ENCODE results near the gene S100A10.

Gene S100A10

GRCh38 chr1:151970626-151971025, 23.0 kb downstream of the S100A10 start:
- H3K4me1 ChIP-seq (ENCODE audit: insufficient read depth, low read length) = peaks cover 9% of the 10 kb centered on the region; the same call in 1 of the 2 replicates
- H3K27ac ChIP-seq (ENCODE audit: low read length) = no peak overlapping the region
- no peaks in the 10 kb centered on the region for H3K36me3 ChIP-seq (ENCODE audit: insufficient read depth, low read depth, low read length)
- H3K9me3 ChIP-seq (ENCODE audit: insufficient read depth, low read depth, low read length) = no peaks in the 10 kb centered on the region
- H3K9ac ChIP-seq (ENCODE audit: low read depth, low read length) = no peak overlapping the region
- H3K4me3 ChIP-seq (ENCODE audit: low read length) = no peak overlapping the region
- no peaks in the 10 kb centered on the region for H3K27me3 ChIP-seq (ENCODE audit: insufficient read depth, low read length)

- no peaks in the 10 kb centered on the region for H3K27me3 ChIP-seq (ENCODE audit: insufficient read depth, low read length)
- peaks cover 9% of the 10 kb centered on the region; the same call in 1 of the 2 replicates for H3K4me1 ChIP-seq (ENCODE audit: insufficient read depth, low read length)
- no peak overlapping the region for H3K9ac ChIP-seq (ENCODE audit: low read depth, low read length)
- no peak overlapping the region for H3K27ac ChIP-seq (ENCODE audit: low read length)
- no peaks in the 10 kb centered on the region for H3K9me3 ChIP-seq (ENCODE audit: insufficient read depth, low read depth, low read length)
- H3K4me3 ChIP-seq (ENCODE audit: low read length) = no peak overlapping the region
- no peaks in the 10 kb centered on the region for H3K36me3 ChIP-seq (ENCODE audit: insufficient read depth, low read depth, low read length)
Measured at GRCh38 chr1:151970128-151970527, 23.5 kb downstream of the S100A10 start.

- Histone ChIP-seq H3K9ac (ENCODE audit: low read depth, low read length) (no peak overlapping the region), H3K27ac (ENCODE audit: low read length) (no peak overlapping the region), H3K4me1 (ENCODE audit: insufficient read depth, low read length) (peaks cover 9% of the 10 kb centered on the region; the same call in 1 of the 2 replicates), H3K9me3 (ENCODE audit: insufficient read depth, low read depth, low read length) (no peaks in the 10 kb centered on the region), H3K36me3 (ENCODE audit: insufficient read depth, low read depth, low read length) (no peaks in the 10 kb centered on the region), H3K4me3 (ENCODE audit: low read length) (0 out of 2 replicates have a peak overlapping the region, but pooled peaks have one; percentile 9), H3K27me3 (ENCODE audit: insufficient read depth, low read length) (no peaks in the 10 kb centered on the region)
Measured at GRCh38 chr1:151968791-151969399, 24.8 kb downstream of the S100A10 start.

GRCh38 chr1:151968058-151968457, 25.6 kb downstream of the S100A10 start:
- no peak overlapping the region for H3K9ac ChIP-seq (ENCODE audit: low read depth, low read length)
- no peaks in the 10 kb centered on the region for H3K27me3 ChIP-seq (ENCODE audit: insufficient read depth, low read length)
- no peak overlapping the region for H3K27ac ChIP-seq (ENCODE audit: low read length)
- H3K4me3 ChIP-seq (ENCODE audit: low read length) = 0 out of 2 replicates have a peak overlapping the region, but pooled peaks have one; percentile 9
- H3K9me3 ChIP-seq (ENCODE audit: insufficient read depth, low read depth, low read length) = no peaks in the 10 kb centered on the region
- H3K36me3 ChIP-seq (ENCODE audit: insufficient read depth, low read depth, low read length) = no peaks in the 10 kb centered on the region
- peaks cover 7% of the 10 kb centered on the region; the same call in 1 of the 2 replicates for H3K4me1 ChIP-seq (ENCODE audit: insufficient read depth, low read length)

GRCh38 chr1:151967091-151967490, 26.6 kb downstream of the S100A10 start:
- H3K4me3 ChIP-seq (ENCODE audit: low read length) = no peak overlapping the region
- peaks cover 6% of the 10 kb centered on the region; the same call in 1 of the 2 replicates for H3K4me1 ChIP-seq (ENCODE audit: insufficient read depth, low read length)
- H3K9me3 ChIP-seq (ENCODE audit: insufficient read depth, low read depth, low read length) = no peaks in the 10 kb centered on the region
- H3K36me3 ChIP-seq (ENCODE audit: insufficient read depth, low read depth, low read length) = no peaks in the 10 kb centered on the region
- no peaks in the 10 kb centered on the region for H3K27me3 ChIP-seq (ENCODE audit: insufficient read depth, low read length)
- no peak overlapping the region for H3K9ac ChIP-seq (ENCODE audit: low read depth, low read length)
- H3K27ac ChIP-seq (ENCODE audit: low read length) = no peak overlapping the region

- peaks cover 6% of the 10 kb centered on the region; the same call in 1 of the 2 replicates for H3K4me1 ChIP-seq (ENCODE audit: insufficient read depth, low read length)
- no peak overlapping the region for H3K27ac ChIP-seq (ENCODE audit: low read length)
- H3K9ac ChIP-seq (ENCODE audit: low read depth, low read length) = no peak overlapping the region
- H3K4me3 ChIP-seq (ENCODE audit: low read length) = no peak overlapping the region
- H3K27me3 ChIP-seq (ENCODE audit: insufficient read depth, low read length) = no peaks in the 10 kb centered on the region
- no peaks in the 10 kb centered on the region for H3K36me3 ChIP-seq (ENCODE audit: insufficient read depth, low read depth, low read length)
- no peaks in the 10 kb centered on the region for H3K9me3 ChIP-seq (ENCODE audit: insufficient read depth, low read depth, low read length)
Measured at GRCh38 chr1:151966061-151966460, 27.6 kb downstream of the S100A10 start.

GRCh38 chr1:151964510-151964909, 29.1 kb downstream of the S100A10 start:
- Histone ChIP-seq H3K4me3 (ENCODE audit: low read length) (no peak overlapping the region), H3K27me3 (ENCODE audit: insufficient read depth, low read length) (no peaks in the 10 kb centered on the region)

GRCh38 chr1:151963288-151963687, 30.4 kb downstream of the S100A10 start:
- no peak overlapping the region for H3K9ac ChIP-seq (ENCODE audit: low read depth, low read length)
- no peak overlapping the region for H3K27ac ChIP-seq (ENCODE audit: low read length)
- no peaks in the 10 kb centered on the region for H3K27me3 ChIP-seq (ENCODE audit: insufficient read depth, low read length)
- H3K4me3 ChIP-seq (ENCODE audit: low read length) = no peak overlapping the region
- peaks cover 2% of the 10 kb centered on the region; the same call in 1 of the 2 replicates for H3K4me1 ChIP-seq (ENCODE audit: insufficient read depth, low read length)
- no peaks in the 10 kb centered on the region for H3K9me3 ChIP-seq (ENCODE audit: insufficient read depth, low read depth, low read length)
- no peaks in the 10 kb centered on the region for H3K36me3 ChIP-seq (ENCODE audit: insufficient read depth, low read depth, low read length)

More at GRCh38 chr1:151964510-151964909, 29.1 kb downstream of the S100A10 start:
- H3K9ac ChIP-seq (ENCODE audit: low read depth, low read length) = no peak overlapping the region
- no peaks in the 10 kb centered on the region for H3K9me3 ChIP-seq (ENCODE audit: insufficient read depth, low read depth, low read length)
- H3K27ac ChIP-seq (ENCODE audit: low read length) = no peak overlapping the region
- H3K4me1 ChIP-seq (ENCODE audit: insufficient read depth, low read length) = peaks cover 6% of the 10 kb centered on the region; the same call in 1 of the 2 replicates
- H3K36me3 ChIP-seq (ENCODE audit: insufficient read depth, low read depth, low read length) = no peaks in the 10 kb centered on the region

- Histone ChIP-seq H3K4me1 (ENCODE audit: insufficient read depth, low read length) (no peaks in the 10 kb centered on the region), H3K9me3 (ENCODE audit: insufficient read depth, low read depth, low read length) (no peaks in the 10 kb centered on the region), H3K4me3 (ENCODE audit: low read length) (no peak overlapping the region), H3K9ac (ENCODE audit: low read depth, low read length) (no peak overlapping the region), H3K36me3 (ENCODE audit: insufficient read depth, low read depth, low read length) (no peaks in the 10 kb centered on the region), H3K27ac (ENCODE audit: low read length) (no peak overlapping the region), H3K27me3 (ENCODE audit: insufficient read depth, low read length) (no peaks in the 10 kb centered on the region)
Measured at GRCh38 chr1:151961833-151962232, 31.8 kb downstream of the S100A10 start.

- Histone ChIP-seq H3K36me3 (ENCODE audit: insufficient read depth, low read depth, low read length) (no peaks in the 10 kb centered on the region), H3K27me3 (ENCODE audit: insufficient read depth, low read length) (no peaks in the 10 kb centered on the region), H3K4me1 (ENCODE audit: insufficient read depth, low read length) (no peaks in the 10 kb centered on the region), H3K4me3 (ENCODE audit: low read length) (no peak overlapping the region), H3K9me3 (ENCODE audit: insufficient read depth, low read depth, low read length) (no peaks in the 10 kb centered on the region), H3K9ac (ENCODE audit: low read depth, low read length) (no peak overlapping the region), H3K27ac (ENCODE audit: low read length) (no peak overlapping the region)
Measured at GRCh38 chr1:151960780-151961513, 32.7 kb downstream of the S100A10 start.

GRCh38 chr1:151958959-151959358, 34.7 kb downstream of the S100A10 start:
- Histone ChIP-seq H3K9ac (ENCODE audit: low read depth, low read length) (no peak overlapping the region), H3K9me3 (ENCODE audit: insufficient read depth, low read depth, low read length) (no peaks in the 10 kb centered on the region), H3K27me3 (ENCODE audit: insufficient read depth, low read length) (no peaks in the 10 kb centered on the region), H3K4me3 (ENCODE audit: low read length) (no peak overlapping the region), H3K27ac (ENCODE audit: low read length) (no peak overlapping the region), H3K4me1 (ENCODE audit: insufficient read depth, low read length) (no peaks in the 10 kb centered on the region), H3K36me3 (ENCODE audit: insufficient read depth, low read depth, low read length) (no peaks in the 10 kb centered on the region)

GRCh38 chr1:151956957-151957497, 36.6 kb downstream of the S100A10 start:
- H3K9ac ChIP-seq (ENCODE audit: low read depth, low read length) = no peak overlapping the region
- no peaks in the 10 kb centered on the region for H3K27me3 ChIP-seq (ENCODE audit: insufficient read depth, low read length)
- no peaks in the 10 kb centered on the region for H3K9me3 ChIP-seq (ENCODE audit: insufficient read depth, low read depth, low read length)
- H3K36me3 ChIP-seq (ENCODE audit: insufficient read depth, low read depth, low read length) = no peaks in the 10 kb centered on the region
- no peaks in the 10 kb centered on the region for H3K4me1 ChIP-seq (ENCODE audit: insufficient read depth, low read length)
- H3K27ac ChIP-seq (ENCODE audit: low read length) = no peak overlapping the region
- H3K4me3 ChIP-seq (ENCODE audit: low read length) = no peak overlapping the region
